ENCODE data around the gene LNX2. TPM values are rescaled to one million over a fixed set of nuclear protein-coding genes. Genes with fewer than 3 reads are reported as not detected.

LNX2 gene
- polyA plus RNA-seq, 1 donor (not counting 4 experiments of a cell fraction or from before 2014, with no cell fraction given): 17.0 TPM

DNA sequence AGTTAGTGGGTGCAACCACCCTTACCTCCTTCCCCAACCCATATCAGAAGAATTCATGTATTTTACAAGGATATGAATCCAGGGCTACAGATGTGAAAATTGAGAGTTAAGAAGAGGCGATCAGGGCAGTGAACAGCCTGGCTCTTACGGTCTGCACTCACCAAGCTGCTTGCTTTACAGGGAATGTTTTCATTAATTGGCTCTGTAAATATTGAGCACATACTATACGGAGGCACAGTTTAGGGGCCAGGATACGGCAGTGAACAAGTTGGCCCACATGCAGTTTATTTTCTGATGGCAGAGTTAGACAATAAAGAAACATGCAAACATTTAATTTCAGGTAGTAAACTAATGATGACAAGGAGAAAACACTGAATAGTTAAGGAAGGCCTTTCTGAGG, 7.8 kb upstream of the LNX2 start:
- no peak overlapping the region for H2AFZ ChIP-seq (ENCODE audit: control insufficient read depth, low read length)
- dilution Hi-C loops (cut with MboI; ENCODE audit: extremely low pct_ligation_motif_present, low sequenced_read_pairs): no loop called here
- H3K27me3 ChIP-seq (ENCODE audit: control insufficient read depth, extremely low read depth, insufficient read depth, low read length): no peaks in the 10 kb centered on the region
- H3K4me3 ChIP-seq (ENCODE audit: control insufficient read depth in 2 of 3, extremely low read depth in 1 of 3, insufficient read depth in 2 of 3, low read depth in 1 of 3, low read length in 3 of 3): no peak overlapping the region
- H3K9me1 ChIP-seq (ENCODE audit: control insufficient read depth, extremely low read depth, insufficient read depth, low read length): no peaks in the 10 kb centered on the region
- H3K4me1 ChIP-seq (ENCODE audit: control insufficient read depth, extremely low read depth, insufficient read depth, low read length): peaks cover 22% of the 10 kb centered on the region
- H4K20me1 ChIP-seq (ENCODE audit: control insufficient read depth, extremely low read depth, insufficient read depth, low read length): peaks cover 4% of the 10 kb centered on the region
- no peak overlapping the region for H3K4me2 ChIP-seq (ENCODE audit: control insufficient read depth, extremely low read depth, insufficient read depth, low read depth, low read length)
- peaks cover 6 to 8% of the 10 kb centered on the region in 2 experiments for H3K36me3 ChIP-seq (ENCODE audit: control insufficient read depth in 2 of 2, extremely low read depth in 1 of 2, insufficient read depth in 2 of 2, low read length in 2 of 2)
- no peak overlapping the region for H3K9ac ChIP-seq (ENCODE audit: control insufficient read depth, extremely low read depth, insufficient read depth, low read length)
- H3K79me2 ChIP-seq (ENCODE audit: control insufficient read depth, insufficient read depth, low read length): peaks cover 84% of the 10 kb centered on the region
- FAIRE-seq (no peak), DNase-seq (ENCODE audit: low read depth, low spot score) (no peak)
- TF ChIP-seq, protein P1, sequence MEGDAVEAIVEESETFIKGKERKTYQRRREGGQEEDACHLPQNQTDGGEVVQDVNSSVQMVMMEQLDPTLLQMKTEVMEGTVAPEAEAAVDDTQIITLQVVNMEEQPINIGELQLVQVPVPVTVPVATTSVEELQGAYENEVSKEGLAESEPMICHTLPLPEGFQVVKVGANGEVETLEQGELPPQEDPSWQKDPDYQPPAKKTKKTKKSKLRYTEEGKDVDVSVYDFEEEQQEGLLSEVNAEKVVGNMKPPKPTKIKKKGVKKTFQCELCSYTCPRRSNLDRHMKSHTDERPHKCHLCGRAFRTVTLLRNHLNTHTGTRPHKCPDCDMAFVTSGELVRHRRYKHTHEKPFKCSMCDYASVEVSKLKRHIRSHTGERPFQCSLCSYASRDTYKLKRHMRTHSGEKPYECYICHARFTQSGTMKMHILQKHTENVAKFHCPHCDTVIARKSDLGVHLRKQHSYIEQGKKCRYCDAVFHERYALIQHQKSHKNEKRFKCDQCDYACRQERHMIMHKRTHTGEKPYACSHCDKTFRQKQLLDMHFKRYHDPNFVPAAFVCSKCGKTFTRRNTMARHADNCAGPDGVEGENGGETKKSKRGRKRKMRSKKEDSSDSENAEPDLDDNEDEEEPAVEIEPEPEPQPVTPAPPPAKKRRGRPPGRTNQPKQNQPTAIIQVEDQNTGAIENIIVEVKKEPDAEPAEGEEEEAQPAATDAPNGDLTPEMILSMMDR (optimal IDR thresholded peaks at IDR 0.05 in 1 of 3, IDR thresholded peaks at IDR 0.05 in 1 of 3, conservative IDR thresholded peaks at IDR 0.05 in 1 of 3; ENCODE audit: extremely low read depth in 1 of 3, insufficient read depth in 2 of 3, low read length in 3 of 3): no peak
- TF ChIP-seq EZH2 (IDR thresholded peaks at IDR 0.05; ENCODE audit: low read length): no peak
- H3K9me3 ChIP-seq (ENCODE audit: control insufficient read depth, low read depth, low read length): no peaks in the 10 kb centered on the region
- no peak overlapping the region for H3K27ac ChIP-seq (ENCODE audit: control insufficient read depth, insufficient read depth, low read length)

GRCh38 chr13:27627380-27627779, 7.1 kb upstream of the LNX2 start:
- dilution Hi-C loops (cut with MboI; ENCODE audit: extremely low pct_ligation_motif_present, low sequenced_read_pairs): no loop called here
- no peak for TF ChIP-seq EZH2 (IDR thresholded peaks at IDR 0.05; ENCODE audit: low read length)
- TF ChIP-seq, protein P1 (optimal IDR thresholded peaks at IDR 0.05 in 1 of 3, IDR thresholded peaks at IDR 0.05 in 1 of 3, conservative IDR thresholded peaks at IDR 0.05 in 1 of 3; ENCODE audit: extremely low read depth in 1 of 3, insufficient read depth in 2 of 3, low read length in 3 of 3): no peak
- Histone ChIP-seq H3K4me2 (ENCODE audit: control insufficient read depth, extremely low read depth, insufficient read depth, low read depth, low read length) (no peak overlapping the region), H3K4me3 (ENCODE audit: control insufficient read depth in 2 of 3, extremely low read depth in 1 of 3, insufficient read depth in 2 of 3, low read depth in 1 of 3, low read length in 3 of 3) (no peak overlapping the region), H3K27me3 (ENCODE audit: control insufficient read depth, extremely low read depth, insufficient read depth, low read length) (no peaks in the 10 kb centered on the region), H3K9ac (ENCODE audit: control insufficient read depth, extremely low read depth, insufficient read depth, low read length) (no peak overlapping the region), H3K9me1 (ENCODE audit: control insufficient read depth, extremely low read depth, insufficient read depth, low read length) (no peaks in the 10 kb centered on the region), H3K79me2 (ENCODE audit: control insufficient read depth, insufficient read depth, low read length) (peaks cover 91% of the 10 kb centered on the region), H3K4me1 (ENCODE audit: control insufficient read depth, extremely low read depth, insufficient read depth, low read length) (peaks cover 24% of the 10 kb centered on the region), H4K20me1 (ENCODE audit: control insufficient read depth, extremely low read depth, insufficient read depth, low read length) (peaks cover 4% of the 10 kb centered on the region), H3K9me3 (ENCODE audit: control insufficient read depth, low read depth, low read length) (no peaks in the 10 kb centered on the region), H2AFZ (ENCODE audit: control insufficient read depth, low read length) (no peak overlapping the region), H3K27ac (ENCODE audit: control insufficient read depth, insufficient read depth, low read length) (no peak overlapping the region), H3K36me3 (ENCODE audit: control insufficient read depth in 2 of 2, extremely low read depth in 1 of 2, insufficient read depth in 2 of 2, low read length in 2 of 2) (peaks cover 8 to 13% of the 10 kb centered on the region in 2 experiments)
- no peak for DNase-seq (ENCODE audit: low read depth, low spot score)
- FAIRE-seq: no peak
